Endodermal cell (in vitro differentiated cells): ENCODE results near the gene RRP9. TPM values are rescaled to one million over a fixed set of nuclear protein-coding genes. Genes with fewer than 3 reads are reported as not detected.
A peak's percentile ranks its signal among the peaks of the same experiment; 100 is the strongest.

Experiments
- DNase-seq: peaks from one replicate; pipeline ENCODE4 v3.0.0-alpha.2; 2017
- H3K27ac ChIP-seq: 2 replicates; pipeline ENCODE4 v1.5.1; 2013; ENCODE audit warnings: mild to moderate bottlenecking, low read depth, low read length, moderate library complexity
- H3K27me3 ChIP-seq: 2 replicates; pipeline ENCODE4 v1.6.1; 2013; ENCODE audit warnings: mild to moderate bottlenecking, low read length, moderate library complexity; ENCODE audit not compliant: insufficient read depth, control insufficient read depth, poor library complexity, severe bottlenecking
- H3K36me3 ChIP-seq: 2 replicates; pipeline ENCODE4 v1.7.0; 2013; ENCODE audit warnings: mild to moderate bottlenecking, low read length, moderate library complexity; ENCODE audit not compliant: control insufficient read depth, insufficient read depth
- H3K4me1 ChIP-seq: one replicate; pipeline ENCODE4 v1.7.0; 2013; ENCODE audit warnings: low read length; ENCODE audit not compliant: control insufficient read depth, insufficient read depth
- H3K4me3 ChIP-seq: 2 replicates; pipeline ENCODE4 v1.5.1; 2013; ENCODE audit warnings: mild to moderate bottlenecking, low read length, moderate library complexity
- H3K9ac ChIP-seq: 2 replicates; pipeline ENCODE4 v1.6.1; 2013; ENCODE audit warnings: mild to moderate bottlenecking, low read length, moderate library complexity; ENCODE audit not compliant: poor library complexity, severe bottlenecking; ENCODE audit errors: extremely low read depth
- H3K9me3 ChIP-seq: 2 replicates; pipeline ENCODE4 v1.6.1; 2013; ENCODE audit warnings: mild to moderate bottlenecking, low read length, moderate library complexity; ENCODE audit not compliant: control insufficient read depth
- H3K27ac Mint-ChIP-seq: 2 replicates; pipeline ENCODE4 v1.8.0; 2020; ENCODE audit warnings: mixed read lengths
- H3K27me3 Mint-ChIP-seq: 2 replicates; pipeline ENCODE4 v1.8.0; 2021; ENCODE audit warnings: mild to moderate bottlenecking, mixed read lengths; ENCODE audit not compliant: insufficient read depth
- H3K36me3 Mint-ChIP-seq: 2 replicates; pipeline ENCODE4 v1.8.0; 2020; ENCODE audit warnings: low read depth, mixed read lengths
- H3K4me1 Mint-ChIP-seq: 2 replicates; pipeline ENCODE4 v1.8.0; 2020; ENCODE audit warnings: mixed read lengths
- H3K4me3 Mint-ChIP-seq: 2 replicates; pipeline ENCODE4 v1.8.0; 2020; ENCODE audit warnings: mild to moderate bottlenecking, moderate library complexity, mixed read lengths
- H3K9me3 Mint-ChIP-seq: 2 replicates; pipeline ENCODE4 v1.8.0; 2020; ENCODE audit warnings: mild to moderate bottlenecking, mixed read lengths
- CTCF ChIP-seq: fragments of 200-600 bp; sonication (generic); conservative IDR thresholded peaks from 2 replicates; pipeline ENCODE4 v1.5.0; 2021; ENCODE audit warnings: antibody characterized with exemption, mild to moderate bottlenecking
- WGBS, 2 experiments: methylation state at CpG; one replicate each; pipeline versions ENCODE4 v1.1.5 to v1.1.7; 2013; ENCODE audit warnings: missing lambda C conversion rate in 2 of 2, mixed read lengths in 1 of 2; ENCODE audit not compliant: insufficient coverage in 1 of 2, insufficient read length in 1 of 2; 5-methylcytosine and 5-hydroxymethylcytosine counted together
- total RNA-seq, 2 donors: library from RNA; stranded (reverse); fragmentation: NEBNext Ultra II Directional in 1 of 2; extraction: Animal tissue kit (Norgen Biotek cat#: 25700) in 1 of 2; gene quantifications; 2 replicates in 1 of 2; 3 replicates in 1 of 2; pipeline ENCODE4 v1.2.1, GENCODE V29; 2021

RRP9 gene
- total RNA-seq, 2 donors from 2014 or later, result 38.6 to 89.3 TPM

- no peaks in the 10 kb centered on the region for H3K36me3 ChIP-seq
- H3K27ac ChIP-seq, result no peak overlapping the region
- no peak overlapping the region for H3K9ac ChIP-seq
- 91 to 94% methylated on average over 7 to 9 of the region's 9 CpGs for WGBS, 2 experiments
- no peaks in the 10 kb centered on the region for H3K27me3 ChIP-seq
- H3K4me3 ChIP-seq, result no peak overlapping the region
- H3K4me1 Mint-ChIP-seq, result peaks cover 14% of the 10 kb centered on the region
- no peak for DNase-seq
- H3K4me1 ChIP-seq, result peaks cover 3% of the 10 kb centered on the region
- H3K27me3 Mint-ChIP-seq, result peaks cover 17% of the 10 kb centered on the region
- H3K36me3 Mint-ChIP-seq, result peaks cover 5% of the 10 kb centered on the region
- H3K4me3 Mint-ChIP-seq, result no peak overlapping the region
- H3K9me3 ChIP-seq, result no peaks in the 10 kb centered on the region
- TF ChIP-seq CTCF, result no peak
- H3K9me3 Mint-ChIP-seq, result no peaks in the 10 kb centered on the region
- H3K27ac Mint-ChIP-seq, result no peak overlapping the region
Measured at GRCh38 chr3:51977446-51978142, 35.9 kb upstream of the RRP9 start.

- Mint-ChIP-seq H3K9me3 (no peaks in the 10 kb centered on the region), H3K4me3 (peak overlapping the region; percentile 80), H3K4me1 (peaks cover 14% of the 10 kb centered on the region), H3K27me3 (peaks cover 17% of the 10 kb centered on the region), H3K36me3 (peaks cover 5% of the 10 kb centered on the region), H3K27ac (no peak overlapping the region)
- peak; percentile 82 for DNase-seq
- no peak overlapping the region for H3K27ac ChIP-seq
- no peak overlapping the region for H3K9ac ChIP-seq
- peak; percentile 41 for TF ChIP-seq CTCF
- peaks cover 10% of the 10 kb centered on the region for H3K4me1 ChIP-seq
- 49 to 57% methylated on average over 44 to 46 of the region's 46 CpGs for WGBS, 2 experiments
- H3K36me3 ChIP-seq, result no peaks in the 10 kb centered on the region
- no peaks in the 10 kb centered on the region for H3K27me3 ChIP-seq
- peak overlapping the region; percentile 81 for H3K4me3 ChIP-seq
- H3K9me3 ChIP-seq, result no peaks in the 10 kb centered on the region
Measured at GRCh38 chr3:51975852-51976549, 34.3 kb upstream of the RRP9 start.

GRCh38 chr3:51974963-51975851, 33.5 kb upstream of the RRP9 start, which contains the start of gene ABHD14A:
Gene ABHD14A, plus strand, starts transcription at chr3:51975064. Its CDS starts 72 bp downstream, at chr3:51975136.
- Histone ChIP-seq H3K9ac (peak within 1 kb of the TSS; percentile 59), H3K27me3 (no peaks in the 10 kb centered on the region), H3K4me3 (peak within 1 kb of the TSS; percentile 83), H3K9me3 (no peaks in the 10 kb centered on the region), H3K4me1 (peaks cover 16% of the 10 kb centered on the region), H3K36me3 (no peaks in the 10 kb centered on the region), H3K27ac (no peak within 1 kb of the TSS)
- no peaks in the 10 kb centered on the region for H3K9me3 Mint-ChIP-seq
- peak within 1 kb of the TSS; percentile 80 for H3K4me3 Mint-ChIP-seq
- H3K36me3 Mint-ChIP-seq, result peaks cover 5% of the 10 kb centered on the region
- peak within 1 kb of the TSS; percentile 93 for H3K27ac Mint-ChIP-seq
- no peak for TF ChIP-seq CTCF
- H3K4me1 Mint-ChIP-seq, result peaks cover 22% of the 10 kb centered on the region
- peaks cover 17% of the 10 kb centered on the region for H3K27me3 Mint-ChIP-seq
- peak; percentile 87 for DNase-seq
- 3 to 9% methylated on average over 22 to 63 of the region's 63 CpGs for WGBS, 2 experiments
